A549 treated with dexamethasone at 1 μM for 4 hours (cell line): Measurements from ENCODE around the gene ANO1. TPM values are rescaled to one million over a fixed set of nuclear protein-coding genes. Genes with fewer than 3 reads are reported as not detected.

Experiments
- total RNA-seq: library from RNA; stranded (reverse); fragments of 200-300 nt; extraction: Qiagen RNA extraction; gene quantifications from 5 replicates; pipeline ENCODE4 v1.2.3, GENCODE V29; 2022

The ANO1 gene
- total RNA-seq: 2.6 to 4.4 TPM (median 3.9 TPM) in 5 replicates

GRCh38 chr11:70078095-70078780, at the start of gene ANO1:
Gene ANO1 (plus strand): TSS chr11:70078317. CDS start chr11:70078607, 290 bp downstream.

GRCh38 chr11:70202920-70203750, 125.0 kb downstream of the ANO1 start, which contains the start of gene FADD:
Gene FADD (plus strand): TSS chr11:70203296. CDS start chr11:70203460, 164 bp downstream.

Other genes starting within 250 kb of the ANO1 start
- gene FADD, start 125.0 kb downstream of the ANO1 start, total RNA-seq: 55.6 to 65.3 TPM (median 63.7 TPM) in 5 replicates
- gene PPFIA1, start 192.4 kb downstream of the ANO1 start, total RNA-seq: 21.3 to 33.2 TPM (median 31.6 TPM) in 5 replicates